HCT116 (cell line): ENCODE results near the gene SCT. TPM values are rescaled to one million over a fixed set of nuclear protein-coding genes. Genes with fewer than 3 reads are reported as not detected.

Experiments
- ATAC-seq: fragments of 200-7000 bp; cut with Tn5 transposase; 2 replicates; pipeline ENCODE4 v1.9.1; 2020; ENCODE audit warnings: mild to moderate bottlenecking, moderate library complexity
- BruUV-seq: library from RNA; stranded (reverse); fragments of 400-500 nt; replicated peaks from 2 replicates; lab custom pipeline; 2021; lab: Mats Ljungman, UMichigan
- CTCF ChIA-PET: fragments of 300-600 bp; sonication (Branson Sonifier 250); formaldehyde crosslinking; loops from one replicate; lab custom pipeline; 2021; ENCODE audit warnings: antibody characterized with exemption; lab: Charles Lee
- POLR2A ChIA-PET: fragments of 300-600, 350-600 bp; sonication (Branson Sonifier 250); formaldehyde crosslinking; loops from one replicate; lab custom pipeline; 2021; ENCODE audit warnings: antibody characterized with exemption; lab: Charles Lee
- RAD21 ChIA-PET, 2 experiments: fragments of 300-600 bp; sonication (Branson Sonifier 250); formaldehyde crosslinking; loops; one replicate each; lab custom pipeline; 2023; ENCODE audit warnings: low total read pairs in 2 of 2; ENCODE audit not compliant: uncharacterized antibody in 2 of 2, unreplicated experiment in 2 of 2, low non-redundant PET in 1 of 2; lab: Charles Lee
- DNase-seq: peaks from one replicate; pipeline ENCODE4 v3.0.0-alpha.2; 2010; ENCODE audit warnings: low read depth, low spot score
- H2AFZ ChIP-seq: fragments of 200-600 bp; shearing (Covaris generic), sonication (generic); 2 replicates; pipeline ENCODE4 v1.6.1; 2017; ENCODE audit warnings: low read depth, mixed run types, mixed read lengths, antibody characterized with exemption, low read length; ENCODE audit not compliant: poor library complexity, severe bottlenecking
- H3K27ac ChIP-seq: 2 replicates; pipeline ENCODE4 v1.5.1; 2012; ENCODE audit warnings: low read depth, low read length
- H3K27me3 ChIP-seq: fragments of 200-600 bp; sonication (generic); 2 replicates; pipeline ENCODE4 v1.6.1; 2016; ENCODE audit warnings: mixed run types, low read length, mixed read lengths; ENCODE audit not compliant: insufficient read depth
- H3K36me3 ChIP-seq, 2 experiments: fragments of 200-500 bp in 1 of 2; fragments of 200-600 bp in 1 of 2; sonication (Bioruptor generic) in 1 of 2; sonication (generic) in 1 of 2; 2 replicates each; pipeline versions ENCODE4 v1.5.1 to v1.6.1; 2014 to 2016; ENCODE audit warnings: low read length in 2 of 2, inconsistent platforms in 1 of 2, mixed read lengths in 1 of 2, mixed run types in 1 of 2; ENCODE audit not compliant: insufficient read depth in 2 of 2, control insufficient read depth in 1 of 2
- H3K4me1 ChIP-seq, 2 experiments: fragments of 200-600 bp in 1 of 2; sonication (generic) in 1 of 2; 2 replicates each; pipeline versions ENCODE4 v1.5.1 to v1.6.1; 2012 to 2017; ENCODE audit warnings: low read length in 2 of 2, inconsistent platforms in 1 of 2, mild to moderate bottlenecking in 1 of 2, mixed read lengths in 1 of 2, mixed run types in 1 of 2, moderate library complexity in 1 of 2; ENCODE audit not compliant: insufficient read depth in 2 of 2, control insufficient read depth in 1 of 2
- H3K4me2 ChIP-seq: fragments of 200-600 bp; sonication (generic); 2 replicates; pipeline ENCODE4 v1.6.1; 2017; ENCODE audit warnings: mixed run types, low read length, mixed read lengths
- H3K4me3 ChIP-seq, 2 experiments: fragments of 200-600 bp in 1 of 2; sonication (generic) in 1 of 2; replicated peaks in 1 of 2; 2 replicates each; pipeline ENCODE4 v1.5.1; 2011 to 2016; ENCODE audit warnings: low read length in 2 of 2, control low read depth in 1 of 2, low read depth in 1 of 2, mild to moderate bottlenecking in 1 of 2, mixed read lengths in 1 of 2, mixed run types in 1 of 2
- H3K79me2 ChIP-seq: fragments of 200-600 bp; sonication (generic); 2 replicates; pipeline ENCODE4 v1.6.1; 2017; ENCODE audit warnings: mild to moderate bottlenecking, mixed run types, low read length, moderate library complexity, mixed read lengths; ENCODE audit not compliant: insufficient read depth
- H3K9ac ChIP-seq: fragments of 200-600 bp; sonication (generic); 2 replicates; pipeline ENCODE4 v1.6.1; 2016; ENCODE audit warnings: low read length, mixed read lengths
- H3K9me2 ChIP-seq: fragments of 200-600 bp; sonication (generic), shearing (Covaris generic); 2 replicates; pipeline ENCODE4 v1.6.1; 2017; ENCODE audit warnings: mixed run types, mild to moderate bottlenecking, moderate library complexity; ENCODE audit not compliant: insufficient read depth
- H3K9me3 ChIP-seq, 2 experiments: fragments of 200-500 bp in 1 of 2; fragments of 200-600 bp in 1 of 2; sonication (Bioruptor generic) in 1 of 2; sonication (generic) in 1 of 2; 2 replicates each; pipeline ENCODE4 v1.6.1; 2014 to 2017; ENCODE audit warnings: low read length in 2 of 2, mixed read lengths in 2 of 2, inconsistent platforms in 1 of 2, low read depth in 1 of 2, mild to moderate bottlenecking in 1 of 2, mixed run types in 1 of 2, moderate library complexity in 1 of 2; ENCODE audit not compliant: control insufficient read depth in 1 of 2, insufficient read depth in 1 of 2
- H4K20me1 ChIP-seq: fragments of 200-600 bp; sonication (generic), shearing (Covaris generic); 2 replicates; pipeline ENCODE4 v1.6.1; 2017; ENCODE audit warnings: mixed run types, mild to moderate bottlenecking, moderate library complexity; ENCODE audit not compliant: insufficient read depth
- CTCF ChIP-seq, 3 experiments: fragments of 200-600 bp in 1 of 3; sonication (generic) in 1 of 3; IDR thresholded peaks in 2 of 3; conservative IDR thresholded peaks in 1 of 3; 2 replicates each; pipeline ENCODE4 v1.5.1; 2012 to 2017; ENCODE audit warnings: low read depth in 2 of 3, low read length in 2 of 3, antibody characterized with exemption in 1 of 3, borderline replicate concordance in 1 of 3, control low read depth in 1 of 3, mild to moderate bottlenecking in 1 of 3, mixed read lengths in 1 of 3, mixed run types in 1 of 3, moderate library complexity in 1 of 3; ENCODE audit not compliant: insufficient read depth in 1 of 3
- EGR1 ChIP-seq: IDR thresholded peaks from 2 replicates; pipeline ENCODE4 v1.6.1; 2012; ENCODE audit warnings: low read depth
- EZH2 ChIP-seq: fragments of 200-600 bp; sonication (generic); IDR thresholded peaks from 2 replicates; pipeline ENCODE4 v1.6.1; 2017; ENCODE audit warnings: antibody characterized with exemption, mixed run types
- EZH2phosphoT487 ChIP-seq: fragments of 200-600 bp; IDR thresholded peaks from 2 replicates; pipeline ENCODE4 v1.6.1; 2018; ENCODE audit warnings: antibody characterized with exemption, borderline replicate concordance
- MAX ChIP-seq: IDR thresholded peaks from 2 replicates; pipeline ENCODE4 v1.6.1; 2012
- POLR2A ChIP-seq: IDR thresholded peaks from 2 replicates; pipeline ENCODE4 v1.7.0; 2011; ENCODE audit warnings: borderline replicate concordance; ENCODE audit not compliant: insufficient read depth, insufficient read length; ENCODE audit errors: extremely low read depth
- REST ChIP-seq: IDR thresholded peaks from 2 replicates; pipeline ENCODE4 v1.6.1; 2012; ENCODE audit warnings: low read depth
- SIN3A ChIP-seq: IDR thresholded peaks from 2 replicates; pipeline ENCODE4 v1.6.1; 2012; ENCODE audit warnings: low read depth
- SP1 ChIP-seq: IDR thresholded peaks from 2 replicates; pipeline ENCODE4 v1.6.1; 2012; ENCODE audit warnings: low read depth
- SRF ChIP-seq: IDR thresholded peaks from 2 replicates; pipeline ENCODE4 v1.6.1; 2012; ENCODE audit warnings: low read depth
- TCF7L2 ChIP-seq: IDR thresholded peaks from 2 replicates; pipeline ENCODE4 v1.7.0; 2011; ENCODE audit warnings: borderline replicate concordance, inconsistent platforms; ENCODE audit not compliant: insufficient read depth, insufficient read length; ENCODE audit errors: extremely low read depth
- YY1 ChIP-seq: IDR thresholded peaks from 2 replicates; pipeline ENCODE4 v1.6.1; 2011; ENCODE audit warnings: low read length, low read depth, moderate library complexity, mild to moderate bottlenecking; ENCODE audit not compliant: insufficient replicate concordance; ENCODE audit errors: extremely low read depth
- ZFX ChIP-seq: fragments of 450-650 bp; IDR thresholded peaks from 2 replicates; pipeline ENCODE4 v1.6.1; 2017
- ZNF274 ChIP-seq: fragments of 200-500 bp; sonication (Bioruptor generic); IDR thresholded peaks from 2 replicates; pipeline ENCODE4 v1.6.1; 2014; ENCODE audit warnings: mild to moderate bottlenecking, low read depth, low read length, inconsistent platforms
- intact Hi-C: fragments of 100-400 bp; cut with micrococcal nuclease; formaldehyde crosslinking; loops from 2 replicates; pipeline ENCODE4 v1.10.0; 2022
- total RNA-seq: library from RNA; stranded (reverse); gene quantifications from one replicate; pipeline ENCODE4 v1.2.1, GENCODE V29; 2021; ENCODE audit not compliant: unreplicated experiment

Gene SCT
- total RNA-seq, 1 experiment from 2014 or later: not detected

- ChIA-PET RAD21 (no interaction called here), CTCF (no interaction called here), POLR2A (no interaction called here)
- H3K9me3 ChIP-seq: no peaks in the 10 kb centered on the region
- H3K36me3 ChIP-seq: peaks cover 19 to 35% of the 10 kb centered on the region in 2 experiments; a peak in 3 of 4 replicates
- H3K4me2 ChIP-seq: no peak overlapping the region
- H3K9ac ChIP-seq: no peak overlapping the region
- DNase-seq: no peak
- no peaks in the 10 kb centered on the region for H3K27me3 ChIP-seq
- no peak overlapping the region for H3K27ac ChIP-seq
- H3K9me2 ChIP-seq: no peaks in the 10 kb centered on the region
- ATAC-seq: no peak
- no TSS peak for BruUV-seq
- H3K4me1 ChIP-seq: peaks cover 12 to 17% of the 10 kb centered on the region in 2 experiments
- no peak overlapping the region for H2AFZ ChIP-seq
- no peak overlapping the region for H3K4me3 ChIP-seq
- no peaks in the 10 kb centered on the region; the same call in 1 of the 2 replicates for H4K20me1 ChIP-seq
- TF ChIP-seq EZH2 (no peak), ZFX (no peak), MAX (no peak), SP1 (no peak), YY1 (no peak), EGR1 (no peak), POLR2A (no peak), CTCF (IDR thresholded peaks at IDR 0.05 in 2 of 3, conservative IDR thresholded peaks at IDR 0.05 in 1 of 3; ENCODE audit: borderline replicate concordance in 1 of 3, insufficient read depth in 1 of 3, low read depth in 2 of 3, low read length in 2 of 3) (no peak), ZNF274 (no peak), TCF7L2 (no peak), REST (no peak), SRF (no peak), SIN3A (no peak), EZH2phosphoT487 (no peak)
- H3K79me2 ChIP-seq: peaks cover 93% of the 10 kb centered on the region
- intact Hi-C loops: no loop called here
Measured at GRCh38 chr11:581752-582151, 45.2 kb downstream of the SCT start.
